Activated naive CD4-positive, alpha-beta T cell treated with anti-CD3 and anti-CD28 coated beads, Interleukin-2, amount 10 ng/mL, durations not matched to agents 5 hours and 36 hours (primary cell): ENCODE measurements around the gene ABHD5. TPM values are rescaled to one million over a fixed set of nuclear protein-coding genes. Genes with fewer than 3 reads are reported as not detected.

Experiments
- total RNA-seq, 2 experiments: library from RNA; stranded (reverse); gene quantifications; one replicate each; pipeline ENCODE4 v1.2.3, GENCODE V29; 2021

Gene ABHD5
- total RNA-seq = 10 to 100 TPM in 1 of 2 experiments, 1 to 10 TPM in 1; 9.0 to 12.1 TPM

GRCh38 chr3:43690400-43691119 is at the start of gene ABHD5:
ABHD5 (plus strand) TSS chr3:43690938; CDS start chr3:43690993, 55 bp downstream.

Other genes with a start within 250 kb of the ABHD5 start
- 10 to 100 TPM; 14.1 to 15.6 TPM for gene ANO10, start 68.9 kb upstream of the ABHD5 start, total RNA-seq